Loucy (cell line): ENCODE results near the gene NADSYN1.

Experiments used
- H2AFZ ChIP-seq: fragments of 200-600 bp; sonication (generic); 2 replicates; pipeline ENCODE4 v1.6.0; 2016; ENCODE audit warnings: antibody characterized with exemption, mild to moderate bottlenecking, low read length, moderate library complexity
- H3F3A ChIP-seq: fragments of 200-600 bp; 2 replicates; pipeline ENCODE4 v1.6.0; 2016; ENCODE audit warnings: antibody characterized with exemption, low read depth, mild to moderate bottlenecking
- H3K27me3 ChIP-seq: fragments of 200-600 bp; sonication (generic); 2 replicates; pipeline ENCODE4 v1.6.1; 2014; ENCODE audit warnings: low read length, mild to moderate bottlenecking; ENCODE audit not compliant: insufficient read depth, poor library complexity, severe bottlenecking
- H3K36me3 ChIP-seq: fragments of 200-600 bp; sonication (generic); 2 replicates; pipeline ENCODE4 v1.6.1; 2016; ENCODE audit warnings: low read length; ENCODE audit not compliant: insufficient read depth
- H3K4me1 ChIP-seq: fragments of 200-600 bp; sonication (generic); 2 replicates; pipeline ENCODE4 v1.5.1; 2014; ENCODE audit warnings: low read length, mild to moderate bottlenecking; ENCODE audit not compliant: insufficient read depth, poor library complexity, severe bottlenecking
- H3K4me2 ChIP-seq: fragments of 200-600 bp; sonication (generic); 2 replicates; pipeline ENCODE4 v1.6.0; 2014; ENCODE audit warnings: antibody characterized with exemption, low read length, low read depth, mild to moderate bottlenecking; ENCODE audit not compliant: poor library complexity, severe bottlenecking
- H3K4me3 ChIP-seq: fragments of 200-600 bp; sonication (generic); 2 replicates; pipeline ENCODE4 v1.5.1; 2014; ENCODE audit warnings: low read length, mild to moderate bottlenecking, mixed read lengths; ENCODE audit not compliant: poor library complexity, severe bottlenecking
- H3K79me2 ChIP-seq: fragments of 200-600 bp; sonication (generic); 2 replicates; pipeline ENCODE4 v1.6.1; 2014; ENCODE audit warnings: low read length; ENCODE audit not compliant: insufficient read depth
- H3K9ac ChIP-seq: fragments of 200-600 bp; sonication (generic); 2 replicates; pipeline ENCODE4 v1.6.0; 2014; ENCODE audit warnings: mild to moderate bottlenecking, low read depth, low read length, moderate library complexity; ENCODE audit not compliant: poor library complexity, severe bottlenecking
- H3K9me2 ChIP-seq: fragments of 200-600 bp; sonication (generic); replicated peaks from 2 replicates; pipeline ENCODE4 v1.6.1; 2016; ENCODE audit warnings: low read depth, low read length, mixed read lengths
- H3K9me3 ChIP-seq: fragments of 200-600 bp; sonication (generic); 2 replicates; pipeline ENCODE4 v1.6.1; 2014; ENCODE audit warnings: mild to moderate bottlenecking, antibody characterized with exemption, low read length, low read depth; ENCODE audit not compliant: insufficient read depth
- H4K20me1 ChIP-seq: fragments of 200-600 bp; sonication (generic); 2 replicates; pipeline ENCODE4 v1.6.0; 2014; ENCODE audit warnings: antibody characterized with exemption, low read length, mild to moderate bottlenecking; ENCODE audit not compliant: insufficient read depth, poor library complexity, severe bottlenecking
- EZH2phosphoT487 ChIP-seq: fragments of 200-600 bp; IDR thresholded peaks from 2 replicates; pipeline ENCODE4 v1.6.1; 2018; ENCODE audit warnings: antibody characterized with exemption, mild to moderate bottlenecking, moderate library complexity, borderline replicate concordance
- TF ChIP-seq, protein P1 (sequence below): fragments of 200-600 bp; sonication (generic); conservative IDR thresholded peaks from 2 replicates; pipeline ENCODE4 v1.5.1; 2014; ENCODE audit warnings: mild to moderate bottlenecking, antibody characterized with exemption, low read length

The NADSYN1 gene

DNA sequence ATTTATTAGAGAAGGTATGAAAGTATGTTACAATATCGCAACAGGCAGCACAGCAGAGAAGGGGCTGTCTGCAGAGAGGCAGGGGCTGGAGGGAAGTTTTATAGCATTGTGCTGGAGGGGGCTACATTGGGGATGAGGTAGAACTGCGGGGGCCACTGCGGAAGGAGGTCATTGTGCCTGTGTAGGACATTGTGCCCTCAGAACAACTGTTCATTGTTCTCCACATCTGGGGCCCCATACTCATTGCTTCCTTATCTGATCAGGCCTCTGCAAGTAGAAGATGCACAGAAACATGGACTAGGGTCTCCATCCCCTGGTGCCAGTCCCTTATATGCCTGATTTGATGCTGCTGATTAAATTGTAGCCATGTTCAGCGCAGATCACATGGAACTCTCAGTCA, 12.1 kb downstream of the NADSYN1 start:
- H3F3A ChIP-seq: no peaks in the 10 kb centered on the region
- TF ChIP-seq EZH2phosphoT487: no peak
- TF ChIP-seq, protein P1, sequence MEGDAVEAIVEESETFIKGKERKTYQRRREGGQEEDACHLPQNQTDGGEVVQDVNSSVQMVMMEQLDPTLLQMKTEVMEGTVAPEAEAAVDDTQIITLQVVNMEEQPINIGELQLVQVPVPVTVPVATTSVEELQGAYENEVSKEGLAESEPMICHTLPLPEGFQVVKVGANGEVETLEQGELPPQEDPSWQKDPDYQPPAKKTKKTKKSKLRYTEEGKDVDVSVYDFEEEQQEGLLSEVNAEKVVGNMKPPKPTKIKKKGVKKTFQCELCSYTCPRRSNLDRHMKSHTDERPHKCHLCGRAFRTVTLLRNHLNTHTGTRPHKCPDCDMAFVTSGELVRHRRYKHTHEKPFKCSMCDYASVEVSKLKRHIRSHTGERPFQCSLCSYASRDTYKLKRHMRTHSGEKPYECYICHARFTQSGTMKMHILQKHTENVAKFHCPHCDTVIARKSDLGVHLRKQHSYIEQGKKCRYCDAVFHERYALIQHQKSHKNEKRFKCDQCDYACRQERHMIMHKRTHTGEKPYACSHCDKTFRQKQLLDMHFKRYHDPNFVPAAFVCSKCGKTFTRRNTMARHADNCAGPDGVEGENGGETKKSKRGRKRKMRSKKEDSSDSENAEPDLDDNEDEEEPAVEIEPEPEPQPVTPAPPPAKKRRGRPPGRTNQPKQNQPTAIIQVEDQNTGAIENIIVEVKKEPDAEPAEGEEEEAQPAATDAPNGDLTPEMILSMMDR: no peak
- no peak overlapping the region for H3K9ac ChIP-seq
- no peaks in the 10 kb centered on the region for H3K9me2 ChIP-seq
- no peak overlapping the region for H3K4me3 ChIP-seq
- no peaks in the 10 kb centered on the region for H3K4me1 ChIP-seq
- H2AFZ ChIP-seq: no peak overlapping the region
- H3K36me3 ChIP-seq: peaks cover 15% of the 10 kb centered on the region; the same call in 1 of the 2 replicates
- no peak overlapping the region for H3K4me2 ChIP-seq
- H3K79me2 ChIP-seq: no peaks in the 10 kb centered on the region
- H3K27me3 ChIP-seq: no peaks in the 10 kb centered on the region
- no peaks in the 10 kb centered on the region for H3K9me3 ChIP-seq
- no peaks in the 10 kb centered on the region for H4K20me1 ChIP-seq

DNA sequence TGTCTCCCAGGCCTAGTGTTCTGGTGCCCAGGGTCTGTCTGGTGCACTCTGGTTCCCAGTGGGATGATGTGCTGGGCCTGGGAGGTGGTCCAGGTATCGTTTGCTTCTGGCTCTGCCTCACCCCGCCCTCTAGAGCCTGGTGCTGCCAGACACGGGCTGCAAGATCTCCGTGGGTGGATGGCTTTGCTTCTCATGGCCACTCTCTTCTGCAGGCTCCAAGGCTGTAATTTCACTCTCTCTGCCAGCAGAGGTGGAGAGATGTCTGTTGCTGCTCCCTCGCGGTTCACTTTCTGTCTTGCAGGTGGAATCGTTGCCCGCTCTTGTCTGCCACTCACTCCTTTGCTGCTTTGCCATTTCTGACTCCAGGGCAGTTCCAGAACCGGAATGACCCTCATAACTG, 13.4 kb downstream of the NADSYN1 start:
- Histone ChIP-seq H3K4me3 (no peak overlapping the region), H3K36me3 (peaks cover 12% of the 10 kb centered on the region; the same call in 1 of the 2 replicates), H3K27me3 (no peaks in the 10 kb centered on the region), H4K20me1 (no peaks in the 10 kb centered on the region), H3K79me2 (no peaks in the 10 kb centered on the region), H3K4me1 (no peaks in the 10 kb centered on the region), H2AFZ (no peak overlapping the region), H3F3A (no peaks in the 10 kb centered on the region), H3K4me2 (no peak overlapping the region), H3K9me3 (no peaks in the 10 kb centered on the region), H3K9ac (no peak overlapping the region), H3K9me2 (no peaks in the 10 kb centered on the region)
- TF ChIP-seq, protein P1: no peak
- TF ChIP-seq EZH2phosphoT487: no peak

DNA sequence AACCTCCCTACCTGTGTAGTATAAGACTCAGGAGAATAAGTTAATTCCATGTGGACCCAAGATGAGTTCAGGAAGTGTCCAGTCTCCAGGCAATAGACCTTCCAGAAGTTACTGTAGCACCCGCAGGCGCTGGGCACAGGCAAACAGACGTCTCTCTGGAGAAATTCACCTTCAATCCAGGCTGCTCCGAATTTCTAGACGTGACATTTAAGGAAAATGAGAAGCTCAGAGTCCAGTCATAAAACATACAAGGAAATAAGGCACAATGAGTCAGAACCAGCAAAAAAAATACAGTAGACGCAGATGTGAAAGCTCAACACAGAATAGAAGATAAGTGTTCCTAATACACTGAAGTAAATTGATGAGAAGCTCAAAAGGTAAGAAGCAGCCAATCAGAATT, 14.2 kb downstream of the NADSYN1 start:
- Histone ChIP-seq H3K4me1 (peaks cover under 1% of the 10 kb centered on the region), H3K36me3 (peaks cover 6% of the 10 kb centered on the region; the same call in 1 of the 2 replicates), H3K4me2 (no peak overlapping the region), H3K79me2 (no peaks in the 10 kb centered on the region), H3K9ac (no peak overlapping the region), H3K27me3 (no peaks in the 10 kb centered on the region), H3K9me3 (no peaks in the 10 kb centered on the region), H3K4me3 (no peak overlapping the region), H3K9me2 (no peaks in the 10 kb centered on the region), H2AFZ (no peak overlapping the region), H3F3A (no peaks in the 10 kb centered on the region), H4K20me1 (no peaks in the 10 kb centered on the region)
- no peak for TF ChIP-seq EZH2phosphoT487
- TF ChIP-seq, protein P1: no peak
